Measurements from ENCODE around the gene SCG5.

The SCG5 gene

GRCh38 chr15:32735989-32736700, 94.6 kb downstream of the SCG5 start:
- H3K27ac ChIP-seq (ENCODE audit: low read depth, low read length), result no peak overlapping the region
- no peaks in the 10 kb centered on the region for H3K27me3 ChIP-seq (ENCODE audit: control insufficient read depth in 5 of 5, insufficient read depth in 4 of 5, low read length in 5 of 5)
- H3K9me3 ChIP-seq (ENCODE audit: control insufficient read depth in 5 of 5, low read length in 5 of 5), result peaks cover 0 to 7% (median 0%) of the 10 kb centered on the region in 5 donors
- H3K4me1 ChIP-seq (ENCODE audit: control insufficient read depth in 5 of 5, insufficient read depth in 5 of 5, low read length in 5 of 5), result no peaks in the 10 kb centered on the region
- H3K9ac ChIP-seq (ENCODE audit: low read length in 5 of 5), result no peak overlapping the region
- H3K36me3 ChIP-seq (ENCODE audit: control insufficient read depth in 5 of 5, insufficient read depth in 5 of 5, low read length in 5 of 5), result no peaks in the 10 kb centered on the region
- H3K4me3 ChIP-seq (ENCODE audit: low read depth in 1 of 5, low read length in 5 of 5), result no peak overlapping the region

- Histone ChIP-seq H3K9ac (ENCODE audit: low read length in 5 of 5) (no peak overlapping the region), H3K27ac (ENCODE audit: low read depth, low read length) (no peak overlapping the region), H3K4me3 (ENCODE audit: low read depth in 1 of 5, low read length in 5 of 5) (no peak overlapping the region), H3K27me3 (ENCODE audit: control insufficient read depth in 5 of 5, insufficient read depth in 4 of 5, low read length in 5 of 5) (no peaks in the 10 kb centered on the region), H3K36me3 (ENCODE audit: control insufficient read depth in 5 of 5, insufficient read depth in 5 of 5, low read length in 5 of 5) (no peaks in the 10 kb centered on the region), H3K4me1 (ENCODE audit: control insufficient read depth in 5 of 5, insufficient read depth in 5 of 5, low read length in 5 of 5) (no peaks in the 10 kb centered on the region), H3K9me3 (ENCODE audit: control insufficient read depth in 5 of 5, low read length in 5 of 5) (peaks cover 0 to 7% (median 0%) of the 10 kb centered on the region in 5 donors)
Observed at GRCh38 chr15:32736701-32737061, 95.2 kb downstream of the SCG5 start.

GRCh38 chr15:32737304-32737703, 95.8 kb downstream of the SCG5 start:
- Histone ChIP-seq H3K27ac (ENCODE audit: low read depth, low read length) (no peak overlapping the region), H3K9me3 (ENCODE audit: control insufficient read depth in 5 of 5, low read length in 5 of 5) (peaks cover 0 to 7% (median 0%) of the 10 kb centered on the region in 5 donors), H3K27me3 (ENCODE audit: control insufficient read depth in 5 of 5, insufficient read depth in 4 of 5, low read length in 5 of 5) (no peaks in the 10 kb centered on the region), H3K9ac (ENCODE audit: low read length in 5 of 5) (no peak overlapping the region), H3K4me3 (ENCODE audit: low read depth in 1 of 5, low read length in 5 of 5) (no peak overlapping the region), H3K4me1 (ENCODE audit: control insufficient read depth in 5 of 5, insufficient read depth in 5 of 5, low read length in 5 of 5) (no peaks in the 10 kb centered on the region), H3K36me3 (ENCODE audit: control insufficient read depth in 5 of 5, insufficient read depth in 5 of 5, low read length in 5 of 5) (no peaks in the 10 kb centered on the region)

DNA sequence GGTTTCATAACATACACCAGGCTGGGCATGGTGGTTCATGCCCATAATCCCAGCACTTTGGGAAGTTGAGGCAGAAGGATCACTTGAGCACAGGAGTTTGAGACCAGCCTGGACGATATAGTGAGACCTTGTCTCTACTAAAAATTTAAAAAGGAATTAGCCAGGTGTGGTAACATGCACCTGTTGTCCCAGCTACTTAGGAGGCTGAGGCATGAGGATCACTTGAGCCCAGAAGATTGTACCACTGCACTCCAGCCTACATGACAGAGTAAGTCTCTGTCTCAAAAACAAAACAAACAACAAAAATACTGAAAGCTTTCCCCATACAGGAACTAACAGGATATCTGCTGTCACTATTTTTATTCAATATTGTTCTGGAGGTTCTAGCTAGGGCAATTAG, 97.2 kb downstream of the SCG5 start:
- H3K4me3 ChIP-seq (ENCODE audit: low read depth in 1 of 5, low read length in 5 of 5), result no peak overlapping the region
- H3K27me3 ChIP-seq (ENCODE audit: control insufficient read depth in 5 of 5, insufficient read depth in 4 of 5, low read length in 5 of 5), result no peaks in the 10 kb centered on the region
- no peaks in the 10 kb centered on the region for H3K36me3 ChIP-seq (ENCODE audit: control insufficient read depth in 5 of 5, insufficient read depth in 5 of 5, low read length in 5 of 5)

DNA sequence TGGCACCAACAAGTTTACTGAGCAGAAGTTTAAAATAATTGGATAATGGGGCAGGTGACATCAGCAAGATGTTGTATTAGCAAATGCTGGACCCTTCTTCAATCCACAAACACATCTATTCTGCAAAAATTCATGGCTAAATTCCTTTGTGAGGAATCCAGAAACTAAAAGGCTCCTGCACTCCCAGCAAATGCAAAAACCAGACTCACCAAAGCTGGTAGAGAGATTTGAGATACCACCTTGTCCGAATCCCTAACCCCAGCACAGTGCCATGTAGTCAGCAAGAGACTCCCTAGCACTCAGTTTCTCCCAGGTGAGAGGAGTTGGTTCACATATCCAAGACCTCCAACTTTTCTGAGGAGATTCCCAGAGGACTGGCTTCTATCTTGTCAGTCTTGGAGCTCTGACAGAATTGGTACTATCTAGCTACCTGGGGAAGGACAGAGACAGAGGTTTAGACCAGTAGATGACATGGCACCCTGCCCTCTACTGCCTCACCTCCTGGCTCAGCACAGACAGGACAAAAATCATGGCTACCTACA, 98.1 kb downstream of the SCG5 start:
- H3K9ac ChIP-seq (ENCODE audit: low read length in 5 of 5), result no peak overlapping the region
- H3K27me3 ChIP-seq (ENCODE audit: control insufficient read depth in 5 of 5, insufficient read depth in 4 of 5, low read length in 5 of 5), result no peaks in the 10 kb centered on the region
- no peaks in the 10 kb centered on the region for H3K36me3 ChIP-seq (ENCODE audit: control insufficient read depth in 5 of 5, insufficient read depth in 5 of 5, low read length in 5 of 5)
- no peak overlapping the region for H3K27ac ChIP-seq (ENCODE audit: low read depth, low read length)
- peaks cover 0 to 11% (median 0%) of the 10 kb centered on the region in 5 donors for H3K9me3 ChIP-seq (ENCODE audit: control insufficient read depth in 5 of 5, low read length in 5 of 5)
- H3K4me3 ChIP-seq (ENCODE audit: low read depth in 1 of 5, low read length in 5 of 5), result no peak overlapping the region
- H3K4me1 ChIP-seq (ENCODE audit: control insufficient read depth in 5 of 5, insufficient read depth in 5 of 5, low read length in 5 of 5), result no peaks in the 10 kb centered on the region

More for the DNA sequence above, 97.2 kb downstream of the SCG5 start:
- Histone ChIP-seq H3K9ac (ENCODE audit: low read length in 5 of 5) (no peak overlapping the region), H3K27ac (ENCODE audit: low read depth, low read length) (no peak overlapping the region), H3K9me3 (ENCODE audit: control insufficient read depth in 5 of 5, low read length in 5 of 5) (peaks cover 0 to 11% (median 0%) of the 10 kb centered on the region in 5 donors), H3K4me1 (ENCODE audit: control insufficient read depth in 5 of 5, insufficient read depth in 5 of 5, low read length in 5 of 5) (no peaks in the 10 kb centered on the region)

DNA sequence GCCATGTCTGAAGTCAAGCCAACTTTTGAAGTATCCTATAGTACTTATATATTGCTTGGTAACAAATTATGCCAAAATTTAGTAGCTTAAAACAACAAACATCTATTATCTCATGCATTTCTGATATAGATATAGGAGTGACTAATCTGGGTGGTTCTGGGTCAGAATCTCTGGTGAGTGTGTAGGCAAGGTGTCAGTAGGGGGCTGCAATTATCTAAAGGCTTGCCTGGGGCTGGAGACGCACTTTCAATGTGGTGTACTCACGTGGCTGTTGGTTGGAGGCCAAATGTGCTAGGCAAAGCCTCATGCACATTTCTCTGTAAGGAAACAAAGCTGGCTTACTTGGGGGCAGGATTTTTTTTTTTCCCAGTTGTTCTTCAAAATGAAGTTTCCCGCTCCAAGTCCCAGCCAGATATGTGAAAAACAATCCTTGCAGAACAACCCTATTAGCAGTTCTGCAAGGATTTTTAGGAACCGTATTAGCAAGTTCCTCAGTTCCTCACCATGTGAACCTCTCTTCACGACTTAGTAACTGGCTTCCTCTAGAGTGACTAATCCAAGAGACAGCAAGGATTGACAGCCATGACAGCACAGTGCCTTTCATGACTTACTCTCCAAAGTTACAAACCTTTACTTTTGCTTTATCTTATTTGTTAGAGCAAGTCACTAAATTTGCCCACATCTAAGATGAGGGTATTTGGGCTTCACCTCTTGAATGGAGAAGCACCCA, 102.1 kb downstream of the SCG5 start:
- H3K4me1 ChIP-seq (ENCODE audit: control insufficient read depth in 5 of 5, insufficient read depth in 5 of 5, low read length in 5 of 5), result no peaks in the 10 kb centered on the region
- H3K9ac ChIP-seq (ENCODE audit: low read length in 5 of 5), result no peak overlapping the region
- no peaks in the 10 kb centered on the region for H3K36me3 ChIP-seq (ENCODE audit: control insufficient read depth in 5 of 5, insufficient read depth in 5 of 5, low read length in 5 of 5)
- no peak overlapping the region for H3K27ac ChIP-seq (ENCODE audit: low read depth, low read length)
- H3K9me3 ChIP-seq (ENCODE audit: control insufficient read depth in 5 of 5, low read length in 5 of 5), result peaks cover 0 to 11% (median 0%) of the 10 kb centered on the region in 5 donors
- no peak overlapping the region for H3K4me3 ChIP-seq (ENCODE audit: low read depth in 1 of 5, low read length in 5 of 5)
- no peaks in the 10 kb centered on the region for H3K27me3 ChIP-seq (ENCODE audit: control insufficient read depth in 5 of 5, insufficient read depth in 4 of 5, low read length in 5 of 5)

DNA sequence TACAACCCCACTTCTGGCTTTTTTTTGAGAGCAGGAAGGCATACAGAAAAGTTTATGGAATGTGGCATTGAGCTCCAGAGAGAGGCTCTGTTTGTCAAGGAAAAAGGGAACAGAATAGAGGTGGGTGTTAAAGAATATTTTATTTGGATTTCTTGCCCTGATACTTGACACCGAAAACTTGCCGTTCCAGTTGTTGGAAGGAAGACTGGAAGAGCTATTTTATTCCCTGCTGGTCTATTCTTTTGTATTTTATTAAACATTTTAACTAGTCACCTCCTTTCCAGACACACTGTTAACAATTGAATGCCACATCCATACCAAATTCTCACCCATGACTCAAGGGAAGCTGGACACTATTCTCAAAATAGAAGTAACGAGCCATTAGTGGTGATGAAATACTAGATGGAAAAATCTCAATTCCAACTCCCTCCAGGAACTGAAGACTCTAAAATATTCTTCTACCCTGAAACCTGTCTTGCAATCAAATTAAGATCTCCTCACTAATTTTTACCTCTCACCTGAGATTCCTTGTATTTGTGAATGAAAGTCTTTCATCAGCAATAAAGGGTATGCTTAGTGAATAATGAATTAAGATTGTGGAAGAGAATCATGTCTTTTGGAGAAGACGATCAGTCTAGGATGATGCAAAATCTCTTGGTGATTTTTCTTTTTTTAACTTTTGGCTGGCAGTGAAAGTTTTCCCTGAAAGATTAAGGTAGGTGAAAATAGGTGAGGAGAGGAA, 104.8 kb downstream of the SCG5 start:
- Histone ChIP-seq H3K4me1 (ENCODE audit: control insufficient read depth in 5 of 5, insufficient read depth in 5 of 5, low read length in 5 of 5) (no peaks in the 10 kb centered on the region), H3K27me3 (ENCODE audit: control insufficient read depth in 5 of 5, insufficient read depth in 4 of 5, low read length in 5 of 5) (no peaks in the 10 kb centered on the region), H3K9me3 (ENCODE audit: control insufficient read depth in 5 of 5, low read length in 5 of 5) (peaks cover 0 to 4% (median 0%) of the 10 kb centered on the region in 5 donors), H3K9ac (ENCODE audit: low read length in 5 of 5) (no peak overlapping the region), H3K36me3 (ENCODE audit: control insufficient read depth in 5 of 5, insufficient read depth in 5 of 5, low read length in 5 of 5) (no peaks in the 10 kb centered on the region), H3K4me3 (ENCODE audit: low read depth in 1 of 5, low read length in 5 of 5) (no peak overlapping the region), H3K27ac (ENCODE audit: low read depth, low read length) (no peak overlapping the region)
